Epithelial cell of proximal tubule (primary cell): ENCODE results near the gene ESD. TPM values are rescaled to one million over a fixed set of nuclear protein-coding genes. Genes with fewer than 3 reads are reported as not detected.
"Not testable (repeated sequence)": the region's sequence is repeated elsewhere in the genome, so short reads cannot be mapped to it uniquely, and the experiment has no call there.

ENCODE experiments used
- DNase-seq: peaks from one replicate; pipeline ENCODE4 v3.0.0-alpha.2; 2011; ENCODE audit warnings: low read depth
- H3K4me3 ChIP-seq: 2 replicates; pipeline ENCODE4 v1.5.1; 2011; ENCODE audit warnings: low read depth, mild to moderate bottlenecking, low read length
- total RNA-seq: library from RNA; depleted of rRNA; stranded (reverse); fragments of >200 nt; gene quantifications from 2 replicates; pipeline ENCODE4 v1.2.3, GENCODE V29; 2015
- TF ChIP-seq, protein P1 (sequence below): conservative IDR thresholded peaks from 2 replicates; pipeline ENCODE4 v1.5.1; 2012; ENCODE audit warnings: low read depth, mild to moderate bottlenecking, low read length

Gene ESD
- total RNA-seq, 1 donor from 2014 or later = 163 TPM

DNA sequence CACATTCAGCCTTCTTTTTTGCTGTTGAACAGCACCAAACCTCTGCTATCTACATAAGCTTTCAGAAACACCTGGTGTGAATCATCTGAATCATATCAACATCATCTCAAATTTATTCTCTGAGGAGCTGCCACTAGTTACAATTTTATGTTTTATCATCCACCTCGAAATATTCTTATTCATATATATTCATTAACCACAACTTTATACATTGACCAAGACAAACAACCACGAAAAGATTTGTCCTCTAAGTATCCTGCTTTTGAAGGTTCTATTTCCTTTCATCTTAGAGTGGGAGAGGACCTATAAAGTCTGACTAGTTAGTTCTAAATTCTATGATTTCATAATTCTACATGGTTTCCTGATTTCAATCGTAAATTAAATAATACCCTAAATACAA lies 18.9 kb downstream of the ESD start:
- DNase-seq = no peak
- TF ChIP-seq, protein P1, sequence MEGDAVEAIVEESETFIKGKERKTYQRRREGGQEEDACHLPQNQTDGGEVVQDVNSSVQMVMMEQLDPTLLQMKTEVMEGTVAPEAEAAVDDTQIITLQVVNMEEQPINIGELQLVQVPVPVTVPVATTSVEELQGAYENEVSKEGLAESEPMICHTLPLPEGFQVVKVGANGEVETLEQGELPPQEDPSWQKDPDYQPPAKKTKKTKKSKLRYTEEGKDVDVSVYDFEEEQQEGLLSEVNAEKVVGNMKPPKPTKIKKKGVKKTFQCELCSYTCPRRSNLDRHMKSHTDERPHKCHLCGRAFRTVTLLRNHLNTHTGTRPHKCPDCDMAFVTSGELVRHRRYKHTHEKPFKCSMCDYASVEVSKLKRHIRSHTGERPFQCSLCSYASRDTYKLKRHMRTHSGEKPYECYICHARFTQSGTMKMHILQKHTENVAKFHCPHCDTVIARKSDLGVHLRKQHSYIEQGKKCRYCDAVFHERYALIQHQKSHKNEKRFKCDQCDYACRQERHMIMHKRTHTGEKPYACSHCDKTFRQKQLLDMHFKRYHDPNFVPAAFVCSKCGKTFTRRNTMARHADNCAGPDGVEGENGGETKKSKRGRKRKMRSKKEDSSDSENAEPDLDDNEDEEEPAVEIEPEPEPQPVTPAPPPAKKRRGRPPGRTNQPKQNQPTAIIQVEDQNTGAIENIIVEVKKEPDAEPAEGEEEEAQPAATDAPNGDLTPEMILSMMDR = no peak
- no peak overlapping the region for H3K4me3 ChIP-seq

DNA sequence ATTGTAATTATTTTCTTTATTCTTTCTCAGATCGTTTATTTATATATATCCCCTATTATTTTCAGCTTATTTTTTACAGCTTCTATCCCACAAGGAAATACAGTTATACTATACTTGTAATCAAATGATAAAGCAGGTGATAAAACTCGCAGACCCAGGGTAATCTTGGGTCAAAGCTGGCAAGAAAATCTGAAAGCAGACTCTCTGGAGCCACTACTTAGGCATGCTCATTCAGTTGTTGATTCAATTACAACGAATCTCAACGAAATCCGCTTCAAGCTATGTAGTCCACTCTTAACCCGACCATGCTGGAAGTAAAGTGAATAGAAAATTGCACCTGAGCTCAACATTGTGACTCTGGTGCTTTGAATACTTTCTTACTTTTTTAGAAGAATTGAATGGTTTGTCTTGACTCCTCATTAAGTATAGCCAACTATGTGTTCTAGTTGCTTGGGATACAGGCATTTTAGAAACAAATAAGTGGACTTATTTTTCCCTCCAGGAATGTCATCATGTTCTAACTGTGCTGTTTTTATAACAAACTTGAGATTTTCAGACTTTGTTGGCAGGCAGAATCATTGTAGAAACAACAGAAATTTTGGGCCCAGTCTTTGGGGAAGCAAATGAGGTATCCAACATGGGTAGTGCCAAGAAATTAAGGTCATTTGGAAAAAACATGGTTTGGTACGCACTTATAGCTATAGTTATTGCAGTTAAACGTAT lies 21.4 kb downstream of the ESD start:
- TF ChIP-seq, protein P1 = no peak
- no peak for DNase-seq
- H3K4me3 ChIP-seq = no peak overlapping the region

DNA sequence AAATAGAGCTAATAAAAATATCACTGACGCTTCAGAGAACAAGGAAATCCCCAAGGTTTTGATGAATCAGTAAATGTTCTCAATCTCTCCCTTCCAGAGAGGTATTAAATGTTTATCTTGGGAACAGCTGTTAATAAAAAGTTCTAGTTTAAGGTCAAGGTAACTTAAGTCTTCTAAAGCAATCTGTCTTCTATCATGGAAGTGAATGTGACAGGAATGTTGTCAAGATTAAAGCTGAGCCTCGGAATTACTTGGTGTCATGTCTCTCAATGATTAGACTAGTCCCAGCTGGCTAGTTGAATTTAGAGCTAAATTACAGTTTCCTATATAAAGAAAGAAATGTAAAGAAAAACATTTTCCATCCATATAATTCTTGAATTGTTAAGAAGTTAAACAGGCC lies 23.4 kb downstream of the ESD start:
- no peak for DNase-seq
- H3K4me3 ChIP-seq = no peak overlapping the region
- TF ChIP-seq, protein P1 = no peak

DNA sequence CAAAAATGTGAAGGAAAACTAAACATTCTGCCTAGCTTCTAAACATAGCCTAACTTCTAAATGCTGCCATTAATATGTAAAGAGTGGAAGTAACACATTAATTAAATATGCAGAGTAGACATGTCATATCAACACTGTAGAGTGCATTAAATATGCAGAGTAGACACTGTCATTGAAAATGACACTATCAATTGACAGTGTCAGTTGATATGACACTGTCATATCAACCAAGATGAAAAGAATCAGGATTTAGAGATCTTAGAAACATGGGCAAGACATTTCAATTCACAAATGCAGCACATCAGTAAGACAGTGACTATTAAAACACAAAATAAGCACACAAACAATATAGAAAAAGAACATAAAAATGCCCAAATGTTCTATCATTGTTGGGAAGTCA lies 25.3 kb downstream of the ESD start:
- H3K4me3 ChIP-seq = no peak overlapping the region
- no peak for DNase-seq
- TF ChIP-seq, protein P1 = no peak

DNA sequence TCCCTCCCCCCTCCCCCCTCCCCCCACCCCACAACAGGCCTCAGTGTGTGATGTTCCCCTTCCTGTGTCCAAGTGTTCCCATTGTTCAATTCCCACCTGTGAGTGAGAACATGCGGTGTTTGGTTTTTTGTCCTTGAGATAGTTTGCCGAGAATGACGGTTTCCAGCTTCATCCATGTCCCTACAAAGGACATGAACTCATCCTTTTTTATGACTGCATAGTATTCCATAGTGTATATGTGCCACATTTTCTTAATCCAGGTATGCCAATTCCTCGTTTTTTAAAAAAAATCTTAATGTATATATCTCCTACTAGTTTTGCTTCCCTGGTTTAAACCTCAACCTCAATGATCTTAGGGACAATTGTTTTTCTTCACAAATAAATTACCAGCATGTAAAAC lies 27.0 kb downstream of the ESD start:
- H3K4me3 ChIP-seq, DNase-seq: not testable (repeated sequence)

DNA sequence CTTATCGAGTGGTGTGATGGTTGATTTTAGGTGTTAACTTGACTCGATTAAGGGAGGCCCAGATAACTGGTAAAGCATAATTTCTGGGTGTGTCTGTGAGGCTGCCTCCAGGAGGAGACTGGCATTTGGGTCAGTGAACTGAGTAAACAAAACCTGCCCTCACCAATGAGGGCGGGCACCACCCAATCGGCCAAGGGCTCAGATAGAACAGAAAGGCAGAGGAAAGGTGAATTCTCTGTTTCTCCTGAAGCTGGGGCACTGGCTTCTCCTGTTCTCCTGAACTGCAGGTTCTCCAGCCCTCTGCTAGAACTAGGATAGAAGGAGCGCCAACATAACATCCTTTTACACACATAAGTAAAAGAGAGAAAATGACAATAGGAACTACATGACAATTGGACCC lies 35.1 kb downstream of the ESD start:
- DNase-seq = no peak

DNA sequence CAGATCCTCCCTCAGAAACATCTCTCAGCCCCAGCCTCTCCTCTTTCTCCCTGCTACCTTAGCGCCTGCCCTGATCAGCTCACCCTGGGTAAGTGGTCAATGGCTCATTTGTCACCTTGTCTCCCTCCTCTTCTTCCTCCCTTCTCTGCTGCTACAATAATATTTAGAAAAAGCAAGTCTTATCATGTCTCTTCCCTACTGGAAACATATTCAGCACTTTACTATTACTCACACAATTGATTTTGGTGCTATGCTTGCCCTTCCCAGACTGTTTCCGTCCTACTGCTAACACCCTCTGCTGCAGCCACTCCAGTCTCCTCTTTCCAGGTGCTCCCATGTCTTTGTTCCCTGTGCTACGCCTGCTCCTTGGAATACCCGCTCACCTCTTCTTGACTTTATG lies 35.8 kb downstream of the ESD start:
- no peak for DNase-seq
- TF ChIP-seq, protein P1 = no peak

More for the DNA sequence above, 35.1 kb downstream of the ESD start:
- H3K4me3 ChIP-seq = no peak overlapping the region
- TF ChIP-seq, protein P1 = no peak

More for the DNA sequence above, 35.8 kb downstream of the ESD start:
- no peak overlapping the region for H3K4me3 ChIP-seq
